ENCODE data around the gene PARD3B. TPM values are rescaled to one million over a fixed set of nuclear protein-coding genes. Genes with fewer than 3 reads are reported as not detected.

PARD3B gene
- total and polyA plus RNA-seq, 2 donors from 2014 or later, result 5.3 to 29.6 TPM

DNA sequence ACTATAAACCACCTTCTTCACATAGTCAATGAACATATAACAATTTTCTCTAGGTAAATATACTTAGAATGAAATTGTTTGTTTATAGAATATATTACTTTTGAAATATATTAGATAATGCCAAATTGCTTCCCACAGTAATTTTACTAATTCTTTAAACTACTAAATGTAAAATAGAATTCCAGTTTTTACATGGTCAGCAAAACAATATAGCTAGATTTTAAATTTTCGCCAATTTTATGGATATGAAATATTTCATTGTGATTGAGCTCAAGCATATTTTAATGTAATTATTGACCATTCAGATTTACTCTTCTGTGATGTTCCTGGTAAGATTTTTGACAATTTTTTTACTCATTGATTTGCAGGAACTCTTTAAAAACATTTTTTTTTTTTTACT is 444.6 kb downstream of the PARD3B start:
- no peak overlapping the region for H3K9ac ChIP-seq (ENCODE audit: low read length in 3 of 3)
- TF ChIP-seq, protein P1, sequence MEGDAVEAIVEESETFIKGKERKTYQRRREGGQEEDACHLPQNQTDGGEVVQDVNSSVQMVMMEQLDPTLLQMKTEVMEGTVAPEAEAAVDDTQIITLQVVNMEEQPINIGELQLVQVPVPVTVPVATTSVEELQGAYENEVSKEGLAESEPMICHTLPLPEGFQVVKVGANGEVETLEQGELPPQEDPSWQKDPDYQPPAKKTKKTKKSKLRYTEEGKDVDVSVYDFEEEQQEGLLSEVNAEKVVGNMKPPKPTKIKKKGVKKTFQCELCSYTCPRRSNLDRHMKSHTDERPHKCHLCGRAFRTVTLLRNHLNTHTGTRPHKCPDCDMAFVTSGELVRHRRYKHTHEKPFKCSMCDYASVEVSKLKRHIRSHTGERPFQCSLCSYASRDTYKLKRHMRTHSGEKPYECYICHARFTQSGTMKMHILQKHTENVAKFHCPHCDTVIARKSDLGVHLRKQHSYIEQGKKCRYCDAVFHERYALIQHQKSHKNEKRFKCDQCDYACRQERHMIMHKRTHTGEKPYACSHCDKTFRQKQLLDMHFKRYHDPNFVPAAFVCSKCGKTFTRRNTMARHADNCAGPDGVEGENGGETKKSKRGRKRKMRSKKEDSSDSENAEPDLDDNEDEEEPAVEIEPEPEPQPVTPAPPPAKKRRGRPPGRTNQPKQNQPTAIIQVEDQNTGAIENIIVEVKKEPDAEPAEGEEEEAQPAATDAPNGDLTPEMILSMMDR (IDR thresholded peaks at IDR 0.05; ENCODE audit: borderline replicate concordance, extremely low read depth, insufficient read depth), result no peak
- no peaks in the 10 kb centered on the region for H3K36me3 ChIP-seq (ENCODE audit: control insufficient read depth in 2 of 3, insufficient read depth in 3 of 3, low read length in 3 of 3)
- H3K27ac ChIP-seq (ENCODE audit: low read depth in 2 of 2, low read length in 2 of 2), result no peak overlapping the region
- FAIRE-seq (no peak), DNase-seq (no peak)
- intact Hi-C loops (cut with DNase I), result no loop called here
- H3K4me3 ChIP-seq (ENCODE audit: low read length in 3 of 3), result no peak overlapping the region
- H3K4me1 ChIP-seq (ENCODE audit: control insufficient read depth in 2 of 3, insufficient read depth in 2 of 3, low read depth in 1 of 3, low read length in 3 of 3), result no peaks in the 10 kb centered on the region
- no peaks in the 10 kb centered on the region for H3K27me3 ChIP-seq (ENCODE audit: control insufficient read depth, insufficient read depth, low read length)
- no peaks in the 10 kb centered on the region for H3K9me3 ChIP-seq (ENCODE audit: control insufficient read depth in 2 of 3, insufficient read depth in 1 of 3, low read length in 3 of 3)

GRCh38 chr2:205001300-205001966 is 456.2 kb downstream of the PARD3B start:
- no peak overlapping the region for H3K27ac ChIP-seq (ENCODE audit: low read depth in 2 of 2, low read length in 2 of 2)
- no peaks in the 10 kb centered on the region for H3K27me3 ChIP-seq (ENCODE audit: control insufficient read depth, insufficient read depth, low read length)
- TF ChIP-seq, protein P1 (IDR thresholded peaks at IDR 0.05; ENCODE audit: borderline replicate concordance, extremely low read depth, insufficient read depth), result no peak
- no peak overlapping the region for H3K4me3 ChIP-seq (ENCODE audit: low read length in 3 of 3)
- intact Hi-C loops (cut with DNase I), result no loop called here
- no peaks in the 10 kb centered on the region for H3K36me3 ChIP-seq (ENCODE audit: control insufficient read depth in 2 of 3, insufficient read depth in 3 of 3, low read length in 3 of 3)
- no peak overlapping the region for H3K9ac ChIP-seq (ENCODE audit: low read length in 3 of 3)
- peaks cover 0 to 5% (median 2%) of the 10 kb centered on the region in 3 donors for H3K4me1 ChIP-seq (ENCODE audit: control insufficient read depth in 2 of 3, insufficient read depth in 2 of 3, low read depth in 1 of 3, low read length in 3 of 3)
- H3K9me3 ChIP-seq (ENCODE audit: control insufficient read depth in 2 of 3, insufficient read depth in 1 of 3, low read length in 3 of 3), result no peaks in the 10 kb centered on the region
- DNase-seq, result no peak
- no peak for FAIRE-seq

DNA sequence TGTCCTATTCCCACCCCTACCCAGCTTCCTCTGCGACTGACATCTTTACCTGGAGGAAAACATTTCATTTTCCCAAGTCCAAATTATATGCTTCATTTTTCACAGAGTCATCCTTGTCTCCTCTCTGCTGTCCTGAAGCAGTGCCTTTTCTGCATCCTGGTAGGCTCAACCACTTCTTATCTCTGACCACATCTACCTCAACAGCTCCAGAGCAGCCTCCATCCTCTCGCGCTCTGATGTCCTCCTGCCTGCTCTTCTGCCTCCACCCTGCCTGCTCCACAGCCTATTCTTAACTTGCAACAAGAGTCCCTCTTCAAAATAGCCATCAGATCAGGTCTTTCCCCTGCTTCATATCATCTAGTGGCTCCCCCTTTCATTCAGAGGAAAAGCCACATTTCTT is 457.1 kb downstream of the PARD3B start:
- intact Hi-C loops (cut with DNase I), result no loop called here
- Histone ChIP-seq H3K4me3 (ENCODE audit: low read length in 3 of 3) (no peak overlapping the region), H3K36me3 (ENCODE audit: control insufficient read depth in 2 of 3, insufficient read depth in 3 of 3, low read length in 3 of 3) (no peaks in the 10 kb centered on the region), H3K9me3 (ENCODE audit: control insufficient read depth in 2 of 3, insufficient read depth in 1 of 3, low read length in 3 of 3) (no peaks in the 10 kb centered on the region), H3K4me1 (ENCODE audit: control insufficient read depth in 2 of 3, insufficient read depth in 2 of 3, low read depth in 1 of 3, low read length in 3 of 3) (peaks cover 0 to 5% (median 2%) of the 10 kb centered on the region in 3 donors), H3K27ac (ENCODE audit: low read depth in 2 of 2, low read length in 2 of 2) (no peak overlapping the region), H3K27me3 (ENCODE audit: control insufficient read depth, insufficient read depth, low read length) (no peaks in the 10 kb centered on the region), H3K9ac (ENCODE audit: low read length in 3 of 3) (no peak overlapping the region)
- TF ChIP-seq, protein P1 (IDR thresholded peaks at IDR 0.05; ENCODE audit: borderline replicate concordance, extremely low read depth, insufficient read depth), result no peak
- DNase-seq (no peak), FAIRE-seq (no peak)

- H3K27ac ChIP-seq (ENCODE audit: low read depth in 2 of 2, low read length in 2 of 2), result no peak overlapping the region
- TF ChIP-seq, protein P1 (IDR thresholded peaks at IDR 0.05; ENCODE audit: borderline replicate concordance, extremely low read depth, insufficient read depth), result no peak
- H3K4me1 ChIP-seq (ENCODE audit: control insufficient read depth in 2 of 3, insufficient read depth in 2 of 3, low read depth in 1 of 3, low read length in 3 of 3), result peaks cover 0 to 5% (median 2%) of the 10 kb centered on the region in 3 donors
- no peak for FAIRE-seq
- H3K27me3 ChIP-seq (ENCODE audit: control insufficient read depth, insufficient read depth, low read length), result no peaks in the 10 kb centered on the region
- no peaks in the 10 kb centered on the region for H3K9me3 ChIP-seq (ENCODE audit: control insufficient read depth in 2 of 3, insufficient read depth in 1 of 3, low read length in 3 of 3)
- DNase-seq, result no peak
- intact Hi-C loops (cut with DNase I), result no loop called here
- H3K4me3 ChIP-seq (ENCODE audit: low read length in 3 of 3), result no peak overlapping the region
- no peak overlapping the region for H3K9ac ChIP-seq (ENCODE audit: low read length in 3 of 3)
- H3K36me3 ChIP-seq (ENCODE audit: control insufficient read depth in 2 of 3, insufficient read depth in 3 of 3, low read length in 3 of 3), result no peaks in the 10 kb centered on the region
Observed at GRCh38 chr2:205003288-205003687, 458.0 kb downstream of the PARD3B start.
